M059J (cell line): ENCODE measurements around the gene NENF. TPM values are rescaled to one million over a fixed set of nuclear protein-coding genes. Genes with fewer than 3 reads are reported as not detected.

Experiments used
- DNase-seq: peaks from one replicate; pipeline ENCODE4 v3.0.0-alpha.2; 2012; ENCODE audit warnings: low read depth
- total RNA-seq: library from RNA; depleted of rRNA; stranded (reverse); fragments of >200 nt; shearing (Covaris generic); gene quantifications from 2 replicates; pipeline ENCODE4 v1.2.3, GENCODE V29; 2014; rRNA removed

The NENF gene
- total RNA-seq, 1 experiment from 2014 or later: 80.0 TPM

- no peak for DNase-seq
Observed at GRCh38 chr1:212481438-212481767, 48.7 kb downstream of the NENF start.

- no peak for DNase-seq
Observed at GRCh38 chr1:212482006-212482636, 49.4 kb downstream of the NENF start.

- peak; percentile 96 for DNase-seq
Observed at GRCh38 chr1:212482637-212483441, 50.1 kb downstream of the NENF start.

- peak; percentile 97 for DNase-seq
Observed at GRCh38 chr1:212484701-212485570, 52.2 kb downstream of the NENF start.

- no peak for DNase-seq
Observed at GRCh38 chr1:212485571-212485912, 52.8 kb downstream of the NENF start.

- DNase-seq: peak; percentile 100
Observed at GRCh38 chr1:212485913-212486618, 53.3 kb downstream of the NENF start.

- DNase-seq: no peak
Observed at GRCh38 chr1:212486619-212486975, 53.9 kb downstream of the NENF start.

GRCh38 chr1:212487286-212487685, 54.6 kb downstream of the NENF start:
- DNase-seq: no peak

GRCh38 chr1:212487774-212488435, 55.2 kb downstream of the NENF start:
- DNase-seq: no peak

GRCh38 chr1:212488436-212489283, 55.9 kb downstream of the NENF start:
- peak; percentile 81 for DNase-seq

GRCh38 chr1:212489284-212489859, 56.7 kb downstream of the NENF start:
- no peak for DNase-seq

- DNase-seq: no peak
Observed at GRCh38 chr1:212490276-212490675, 57.6 kb downstream of the NENF start.

GRCh38 chr1:212491454-212491853, 58.7 kb downstream of the NENF start:
- no peak for DNase-seq

Other genes with a start within 250 kb of the NENF start
- gene PPP2R5A, start 147.5 kb upstream of the NENF start, total RNA-seq: 22.9 and 23.1 TPM in 2 replicates
- gene PACC1, start 18.0 kb upstream of the NENF start, total RNA-seq: 12.6 and 14.6 TPM in 2 replicates
- 5.1 and 6.0 TPM in 2 replicates for gene ATF3, start 175.8 kb downstream of the NENF start, total RNA-seq